ENCODE results near the gene BAD. TPM values are rescaled to one million over a fixed set of nuclear protein-coding genes. Genes with fewer than 3 reads are reported as not detected.

Gene BAD
- total RNA-seq, 1 donor from 2014 or later, result 121 TPM

DNA sequence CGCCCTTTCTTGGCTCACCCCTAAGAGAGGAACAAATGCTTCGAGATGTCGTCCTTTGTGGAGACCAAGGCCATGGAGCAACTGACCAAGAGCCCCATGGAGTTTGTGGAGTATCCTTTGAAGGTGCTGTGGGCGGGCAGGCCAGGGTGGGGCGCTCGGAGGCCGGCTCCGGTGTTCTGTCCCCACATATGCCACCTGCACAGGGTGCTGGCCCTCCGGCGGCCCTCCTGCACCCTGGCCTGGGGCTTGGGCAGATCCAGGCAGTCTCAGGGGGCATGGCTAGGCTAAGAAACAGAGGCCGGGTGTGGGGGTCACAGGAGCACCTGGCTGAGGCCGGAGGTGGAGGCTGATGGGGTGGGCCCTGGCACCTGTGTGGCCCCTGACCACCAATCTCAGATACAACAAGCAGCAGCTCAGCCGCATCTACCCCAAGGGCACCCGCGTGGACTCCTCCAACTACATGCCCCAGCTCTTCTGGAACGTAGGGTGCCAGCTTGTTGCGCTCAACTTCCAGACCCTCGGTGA is 22.8 kb downstream of the BAD start:
- no peak for DNase-seq (ENCODE audit: extremely low read depth, low read depth, low spot score)

- DNase-seq (ENCODE audit: extremely low read depth, low read depth, low spot score), result no peak
These were observed 24.2 kb downstream of the BAD start for GRCh38 chr11:64260147-64260708.

DNA sequence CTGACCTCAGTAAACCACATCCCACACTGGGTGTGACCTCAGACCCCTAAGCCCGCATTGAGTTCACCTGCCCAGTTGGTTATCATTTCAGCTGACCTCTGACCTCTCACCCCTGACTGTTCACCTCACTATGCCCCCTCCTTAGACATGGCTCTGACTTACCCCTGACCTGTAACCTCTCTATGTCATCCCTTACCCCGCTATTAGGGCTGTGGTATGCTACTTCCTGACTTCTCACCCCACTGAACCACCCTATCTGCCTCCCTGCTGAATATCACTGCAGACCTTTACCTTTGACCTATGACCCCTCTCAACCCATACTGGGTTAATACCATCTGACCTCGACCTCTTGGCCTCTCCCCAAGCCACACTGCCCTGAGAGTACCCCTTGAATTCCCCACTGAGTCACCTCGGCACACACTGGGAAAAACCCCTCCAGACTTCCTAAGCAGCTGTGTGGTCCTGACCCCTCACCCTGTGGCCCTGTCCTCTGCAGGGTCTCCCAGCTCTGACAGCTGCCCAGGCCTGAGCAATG is 24.9 kb downstream of the BAD start:
- DNase-seq (ENCODE audit: extremely low read depth, low read depth, low spot score), result no peak

- no peak for DNase-seq (ENCODE audit: extremely low read depth, low read depth, low spot score)
These were observed 25.4 kb downstream of the BAD start for GRCh38 chr11:64258946-64259532.

GRCh38 chr11:64258356-64258755 is 26.1 kb downstream of the BAD start:
- DNase-seq (ENCODE audit: extremely low read depth, low read depth, low spot score), result no peak

GRCh38 chr11:64256300-64256699 is 28.2 kb downstream of the BAD start:
- no peak for DNase-seq (ENCODE audit: extremely low read depth, low read depth, low spot score)

GRCh38 chr11:64255135-64256128 is 29.0 kb downstream of the BAD start:
- no peak for DNase-seq (ENCODE audit: extremely low read depth, low read depth, low spot score)

DNA sequence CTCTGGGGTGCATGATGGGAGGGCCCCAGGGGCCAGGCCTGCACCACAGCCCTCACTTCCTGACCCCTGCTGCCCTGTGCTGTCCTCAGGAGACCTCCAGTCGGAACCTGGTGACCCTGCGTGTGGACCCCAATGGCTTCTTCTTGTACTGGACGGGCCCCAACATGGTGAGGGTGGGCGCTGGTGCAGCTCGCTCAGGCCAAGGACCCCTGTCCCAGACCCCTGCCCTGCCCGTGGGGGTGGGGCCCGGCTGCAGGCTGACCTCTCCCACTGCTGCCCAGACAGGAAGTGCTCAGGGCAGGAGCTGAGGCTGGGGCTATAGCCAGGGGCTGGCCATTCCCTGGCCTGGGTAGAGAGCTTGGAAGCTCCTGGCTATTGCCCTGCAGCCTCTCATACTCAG is 30.1 kb downstream of the BAD start:
- DNase-seq (ENCODE audit: extremely low read depth, low read depth, low spot score), result no peak

GRCh38 chr11:64253481-64253880 is 31.0 kb downstream of the BAD start:
- no peak for DNase-seq (ENCODE audit: extremely low read depth, low read depth, low spot score)

GRCh38 chr11:64253043-64253442 is 31.4 kb downstream of the BAD start:
- no peak for DNase-seq (ENCODE audit: extremely low read depth, low read depth, low spot score)

DNA sequence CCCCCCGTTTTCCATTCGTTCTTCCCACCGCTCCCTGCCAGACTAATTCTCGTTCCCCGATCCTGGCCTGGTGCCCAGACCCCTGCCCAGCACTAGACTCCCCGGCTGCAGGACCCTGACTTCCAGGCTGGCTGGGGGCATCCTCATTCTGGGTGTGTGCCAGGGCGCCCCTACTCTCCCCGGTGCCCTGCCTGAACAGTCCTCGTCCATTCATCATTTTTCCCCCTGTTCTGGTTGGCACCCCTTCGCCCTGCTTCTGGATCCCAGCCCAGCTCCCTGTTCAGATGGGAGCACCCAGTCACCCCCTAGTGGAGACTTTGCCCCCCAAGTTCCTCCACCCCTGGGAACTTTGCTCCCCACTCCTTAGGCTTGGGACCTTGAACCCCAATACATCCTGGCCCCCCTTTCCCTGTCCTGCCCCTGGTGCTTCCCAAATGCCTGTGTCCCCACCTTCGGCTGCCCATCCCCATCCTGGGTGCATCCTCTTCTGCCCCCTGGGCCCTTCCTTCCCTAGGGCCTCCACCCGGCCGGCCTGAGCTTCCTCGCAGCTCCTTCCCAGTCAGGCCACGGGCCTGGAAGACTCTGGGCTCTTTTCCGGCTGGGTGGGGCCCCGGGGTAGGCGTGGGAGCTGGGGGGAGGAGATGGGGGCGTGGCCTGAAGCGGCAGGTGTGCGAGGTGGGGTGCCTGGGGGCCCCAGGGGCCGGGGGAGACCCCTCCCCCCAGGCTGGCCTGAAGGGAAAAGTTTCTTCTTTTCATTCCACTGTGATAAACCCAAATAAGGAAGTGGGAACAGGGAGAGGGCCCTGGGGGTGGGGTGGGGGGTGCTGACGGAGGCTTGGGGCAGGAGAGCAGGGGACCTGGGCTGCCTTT is 32.2 kb downstream of the BAD start:
- DNase-seq (ENCODE audit: extremely low read depth, low read depth, low spot score), result no peak

- DNase-seq (ENCODE audit: extremely low read depth, low read depth, low spot score), result no peak
These were observed 32.8 kb downstream of the BAD start for GRCh38 chr11:64251753-64252002.

- DNase-seq (ENCODE audit: extremely low read depth, low read depth, low spot score), result no peak
These were observed 33.3 kb downstream of the BAD start, which contains the start of gene PLCB3 for GRCh38 chr11:64251016-64251752. Gene PLCB3, plus strand, starts transcription at chr11:64251530. Its CDS starts 120 bp downstream, at chr11:64251650.

DNA sequence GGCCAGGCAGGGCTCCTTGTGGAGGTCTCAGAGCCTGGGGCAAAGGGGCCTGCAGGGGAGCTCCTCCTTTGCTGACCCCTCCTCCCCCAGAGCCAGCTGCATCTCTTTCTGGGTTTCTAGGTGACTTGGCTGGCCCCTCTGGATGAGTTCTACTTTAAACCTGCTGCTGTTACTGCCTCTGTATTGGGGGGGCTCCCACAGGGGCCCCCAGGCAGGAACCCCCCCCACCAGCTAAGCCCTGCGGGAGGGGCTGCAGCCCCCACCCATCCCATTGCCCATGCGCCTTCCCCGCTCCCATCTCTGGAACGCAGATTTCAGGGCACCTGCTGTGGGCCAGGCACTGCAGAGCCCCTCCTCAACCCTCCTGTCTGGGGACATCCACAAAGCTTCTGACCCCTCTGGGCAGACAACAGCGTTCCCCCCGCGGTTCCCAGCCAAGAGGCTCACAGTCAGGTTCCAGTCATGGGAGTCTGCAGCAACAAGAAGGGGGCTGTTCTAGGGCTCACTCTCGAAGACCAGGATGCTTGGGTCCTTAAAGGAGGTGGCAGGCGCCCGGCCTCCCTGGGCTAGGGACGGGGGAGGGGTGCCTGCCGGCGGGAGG is 34.0 kb downstream of the BAD start:
- DNase-seq (ENCODE audit: extremely low read depth, low read depth, low spot score), result no peak

DNA sequence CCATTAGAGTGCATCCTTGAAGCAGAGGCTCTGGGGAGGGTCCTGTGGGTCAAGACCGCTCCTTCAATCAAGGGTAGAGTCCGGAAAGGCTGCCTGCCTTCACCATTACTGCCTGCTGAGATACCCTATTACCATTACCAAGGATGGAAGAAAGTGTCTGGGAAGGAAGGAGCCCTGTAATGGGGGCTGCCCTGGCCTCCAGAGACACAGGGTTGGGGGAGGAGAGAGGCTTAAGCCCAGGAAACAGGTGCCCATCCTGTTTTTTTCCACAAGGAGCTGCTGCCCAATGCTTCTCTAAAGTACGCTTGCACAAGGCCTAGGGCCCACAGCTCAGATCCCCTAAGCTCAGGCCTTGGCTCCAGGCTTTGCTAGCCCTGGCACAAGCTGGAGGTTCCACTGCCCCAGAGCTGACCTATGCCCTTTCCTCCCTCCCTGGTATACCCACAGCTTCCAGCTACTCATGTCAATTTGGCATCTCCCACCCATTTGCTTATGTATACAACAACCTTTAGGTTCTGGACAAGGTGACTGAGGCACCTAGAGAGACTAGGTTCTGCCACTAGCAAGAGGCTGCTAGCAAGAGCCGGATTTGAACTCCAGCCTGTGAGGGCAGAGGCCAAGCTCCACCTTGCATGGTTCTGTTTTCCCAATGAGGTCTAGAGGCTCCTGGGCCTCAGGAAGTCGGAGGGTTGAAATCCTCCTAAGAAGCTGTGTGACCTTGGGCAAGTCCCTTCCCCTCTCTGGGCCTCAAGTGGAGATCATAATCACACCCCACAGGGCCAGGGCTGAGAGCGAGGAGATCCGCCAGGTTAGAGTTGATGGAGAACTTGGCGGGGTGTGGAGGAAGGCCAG is 34.7 kb downstream of the BAD start:
- DNase-seq (ENCODE audit: extremely low read depth, low read depth, low spot score), result no peak

GRCh38 chr11:64249038-64249437 is 35.4 kb downstream of the BAD start:
- no peak for DNase-seq (ENCODE audit: extremely low read depth, low read depth, low spot score)

DNA sequence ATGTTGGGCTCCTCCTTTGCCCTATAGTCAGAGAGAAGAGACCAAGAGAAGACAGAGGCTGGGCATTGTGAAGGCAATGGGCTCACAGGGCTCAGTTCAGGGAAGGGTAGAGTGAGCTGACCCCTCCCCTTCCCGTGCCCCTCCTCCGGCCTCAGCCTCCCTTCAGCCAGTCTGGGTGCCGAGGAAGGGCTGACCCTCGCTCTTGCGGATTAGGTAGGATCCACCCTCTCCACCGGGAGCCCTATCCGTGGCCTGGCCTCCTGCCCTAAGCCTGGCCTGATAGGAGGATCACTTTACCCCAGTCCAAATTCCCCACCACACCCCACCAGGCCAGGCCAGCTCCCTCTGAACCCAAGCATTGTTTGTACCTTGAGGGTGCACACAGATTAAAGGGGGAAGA is 35.9 kb downstream of the BAD start:
- no peak for DNase-seq (ENCODE audit: extremely low read depth, low read depth, low spot score)

- DNase-seq (ENCODE audit: extremely low read depth, low read depth, low spot score), result no peak
These were observed 36.5 kb downstream of the BAD start for GRCh38 chr11:64247729-64248531.

Measured in glomerular endothelial cell (primary cell).